PC-9 (cell line): ENCODE data around the gene FAF1.

Source experiments
- CTCF ChIP-seq: fragments of 200-600 bp; sonication (generic); conservative IDR thresholded peaks from 2 replicates; pipeline ENCODE4 v1.6.1; 2017; ENCODE audit warnings: mixed run types, antibody characterized with exemption, mild to moderate bottlenecking, moderate library complexity
- EZH2 ChIP-seq: fragments of 200-600 bp; sonication (generic); IDR thresholded peaks from 2 replicates; pipeline ENCODE4 v1.8.0; 2017; ENCODE audit warnings: antibody characterized with exemption, low read depth

DNA sequence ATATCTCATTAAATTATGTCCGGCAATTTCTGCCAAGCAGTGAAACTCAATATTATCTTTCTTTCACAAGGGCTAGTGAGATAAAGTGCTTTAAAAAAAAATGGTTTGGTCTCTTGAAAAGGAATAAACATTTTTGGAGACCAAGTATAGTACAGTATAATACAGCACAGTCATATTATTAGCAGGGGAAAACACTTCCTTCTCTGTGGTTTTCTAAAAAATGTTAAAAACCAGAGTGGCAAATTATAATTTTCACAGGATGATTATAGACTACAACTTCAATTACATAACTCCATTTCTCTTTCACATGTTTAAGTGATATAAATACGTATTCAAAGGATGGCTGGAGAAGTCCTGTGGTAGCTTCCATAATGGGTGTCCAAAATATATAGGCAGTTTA is 366.6 kb downstream of the FAF1 start:
- TF ChIP-seq CTCF (no peak), EZH2 (no peak)
